Neuronal stem cell (in vitro differentiated cells): ENCODE data around the gene TTN.

Experiments used
- DNase-seq: peaks from one replicate; pipeline ENCODE4 v3.0.0-alpha.2; 2013; ENCODE audit warnings: low spot score
- H2AFZ ChIP-seq: one replicate; pipeline ENCODE4 v1.6.1; 2013; ENCODE audit warnings: mild to moderate bottlenecking, low read length, inconsistent platforms
- H2AK5ac ChIP-seq: 2 replicates; pipeline ENCODE4 v1.6.1; 2013; ENCODE audit warnings: low read depth, mild to moderate bottlenecking, inconsistent platforms, low read length, moderate library complexity, mixed read lengths
- H2BK120ac ChIP-seq: 2 replicates; pipeline ENCODE4 v1.6.1; 2013; ENCODE audit warnings: low read depth, mild to moderate bottlenecking, inconsistent platforms, low read length, moderate library complexity, mixed read lengths
- H2BK12ac ChIP-seq: one replicate; pipeline ENCODE4 v1.6.1; 2013; ENCODE audit warnings: low read length, inconsistent platforms
- H2BK15ac ChIP-seq: 2 replicates; pipeline ENCODE4 v1.6.1; 2013; ENCODE audit warnings: mild to moderate bottlenecking, low read length, inconsistent platforms, mixed read lengths
- H2BK5ac ChIP-seq: one replicate; pipeline ENCODE4 v1.6.1; 2013; ENCODE audit warnings: inconsistent platforms, mild to moderate bottlenecking, low read length, moderate library complexity
- H3K14ac ChIP-seq: one replicate; pipeline ENCODE4 v1.6.1; 2013; ENCODE audit warnings: low read length, inconsistent platforms
- H3K18ac ChIP-seq: 2 replicates; pipeline ENCODE4 v1.6.1; 2013; ENCODE audit warnings: low read length, inconsistent platforms
- H3K23ac ChIP-seq: 2 replicates; pipeline ENCODE4 v1.6.1; 2013; ENCODE audit warnings: low read depth, mild to moderate bottlenecking, mixed read lengths, low read length, inconsistent platforms; ENCODE audit not compliant: poor library complexity
- H3K27ac ChIP-seq: replicated peaks from 3 replicates; pipeline ENCODE4 v1.5.1; 2013; ENCODE audit warnings: low read length, inconsistent platforms
- H3K27me3 ChIP-seq, 3 experiments: 2 replicates each; pipeline ENCODE4 v1.6.1; 2013; ENCODE audit warnings: low read length in 3 of 3, mild to moderate bottlenecking in 2 of 3, inconsistent platforms in 1 of 3, low read depth in 1 of 3, mixed read lengths in 1 of 3, moderate library complexity in 1 of 3; ENCODE audit not compliant: control insufficient read depth in 3 of 3, insufficient read depth in 3 of 3
- H3K36me3 ChIP-seq, 2 donors: replicated peaks in 1 of 2; 2 replicates each; pipeline ENCODE4 v1.6.1; 2013; ENCODE audit warnings: low read length in 2 of 2; ENCODE audit not compliant: control insufficient read depth in 2 of 2, insufficient read depth in 2 of 2
- H3K4ac ChIP-seq: 2 replicates; pipeline ENCODE4 v1.6.1; 2013; ENCODE audit warnings: inconsistent platforms, mild to moderate bottlenecking, low read length, moderate library complexity
- H3K4me1 ChIP-seq, 2 donors: 1 replicate in 1 of 2; 2 replicates in 1 of 2; pipeline ENCODE4 v1.6.1; 2013; ENCODE audit warnings: low read length in 2 of 2, low read depth in 1 of 2; ENCODE audit not compliant: control insufficient read depth in 2 of 2, insufficient read depth in 1 of 2
- H3K4me2 ChIP-seq: one replicate; pipeline ENCODE4 v1.6.1; 2013; ENCODE audit warnings: mild to moderate bottlenecking, low read length, inconsistent platforms; ENCODE audit not compliant: insufficient read depth, poor library complexity, severe bottlenecking
- H3K4me3 ChIP-seq, 2 donors: 2 replicates each; pipeline ENCODE4 v1.5.1; 2013; ENCODE audit warnings: low read length in 2 of 2, mild to moderate bottlenecking in 2 of 2, inconsistent platforms in 1 of 2, moderate library complexity in 1 of 2
- H3K79me1 ChIP-seq: one replicate; pipeline ENCODE4 v1.6.1; 2013; ENCODE audit warnings: low read depth, mild to moderate bottlenecking, inconsistent platforms, low read length, moderate library complexity
- H3K9ac ChIP-seq: one replicate; pipeline ENCODE4 v1.6.1; 2013; ENCODE audit warnings: mild to moderate bottlenecking, low read depth, low read length, inconsistent platforms; ENCODE audit not compliant: poor library complexity
- H3K9me3 ChIP-seq, 2 donors: replicated peaks in 1 of 2; 2 replicates each; pipeline versions ENCODE3 to v1.6.1; 2013; ENCODE audit warnings: low read length in 2 of 2, mild to moderate bottlenecking in 2 of 2, inconsistent platforms in 1 of 2, low read depth in 1 of 2, mixed read lengths in 1 of 2, moderate library complexity in 1 of 2; ENCODE audit not compliant: control insufficient read depth in 2 of 2, insufficient read depth in 1 of 2
- H4K8ac ChIP-seq: one replicate; pipeline ENCODE4 v1.6.1; 2013; ENCODE audit warnings: low read depth, mild to moderate bottlenecking, inconsistent platforms, low read length, moderate library complexity
- H4K91ac ChIP-seq: one replicate; pipeline ENCODE4 v1.6.1; 2013; ENCODE audit warnings: low read length, low read depth, mild to moderate bottlenecking, inconsistent platforms; ENCODE audit not compliant: poor library complexity
- WGBS, 2 donors: extraction: QIAGEN DNeasy Blood & Tissue Kit; methylation state at CpG; one replicate each; pipeline ENCODE4 v1.1.7; 2013; ENCODE audit warnings: missing lambda C conversion rate in 2 of 2, mixed read lengths in 1 of 2; ENCODE audit not compliant: insufficient read length in 2 of 2, insufficient replicate concordance in 1 of 2; ENCODE audit errors: extremely low coverage in 2 of 2; 5-methylcytosine and 5-hydroxymethylcytosine counted together

Gene TTN

GRCh38 chr2:178775975-178776374 lies 31.2 kb downstream of the TTN start:
- no peak overlapping the region for H2BK5ac ChIP-seq
- no CpG with 5 or more reads among the region's 7 CpGs for WGBS, 2 donors
- no peak overlapping the region for H3K4me3 ChIP-seq
- no peak overlapping the region for H2BK15ac ChIP-seq
- no peak for DNase-seq
- no peak overlapping the region for H3K4ac ChIP-seq
- no peak overlapping the region for H2BK12ac ChIP-seq
- no peak overlapping the region for H3K9ac ChIP-seq
- peaks cover 0 to 2% (median 0%) of the 10 kb centered on the region in 3 experiments for H3K27me3 ChIP-seq
- no peak overlapping the region for H4K91ac ChIP-seq
- no peak overlapping the region for H3K18ac ChIP-seq
- H3K9me3 ChIP-seq, result no peaks in the 10 kb centered on the region
- no peaks in the 10 kb centered on the region for H3K36me3 ChIP-seq
- H3K4me2 ChIP-seq, result no peak overlapping the region
- H3K23ac ChIP-seq, result no peak overlapping the region
- no peaks in the 10 kb centered on the region for H3K4me1 ChIP-seq
- no peak overlapping the region for H4K8ac ChIP-seq
- no peak overlapping the region for H2BK120ac ChIP-seq
- no peak overlapping the region for H2AFZ ChIP-seq
- no peaks in the 10 kb centered on the region for H3K79me1 ChIP-seq
- no peak overlapping the region for H3K27ac ChIP-seq
- no peak overlapping the region for H2AK5ac ChIP-seq
- H3K14ac ChIP-seq, result no peak overlapping the region

DNA sequence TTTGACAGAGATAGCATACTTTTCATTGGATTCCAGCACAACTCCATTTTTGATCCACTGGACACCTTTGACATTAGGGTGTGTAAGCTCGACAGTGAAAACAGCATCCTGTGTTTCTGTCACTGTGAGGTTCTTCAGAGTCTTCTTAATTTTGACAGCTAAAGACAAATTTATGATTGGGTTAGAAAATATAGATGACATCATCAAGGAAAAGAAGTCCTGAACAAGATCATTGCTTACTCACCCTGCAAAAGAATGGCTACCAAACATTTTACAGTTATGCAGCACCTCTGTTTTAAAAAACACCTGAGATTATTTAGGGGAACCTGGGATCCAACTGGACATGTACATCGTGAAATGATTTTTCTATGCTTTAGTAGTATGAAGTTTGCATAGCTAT lies 36.7 kb downstream of the TTN start:
- no peaks in the 10 kb centered on the region for H3K9me3 ChIP-seq
- H3K4me1 ChIP-seq, result no peaks in the 10 kb centered on the region
- WGBS, 2 donors, result no CpG with 5 or more reads among the region's 2 CpGs
- no peaks in the 10 kb centered on the region for H3K36me3 ChIP-seq
- no peak overlapping the region for H4K91ac ChIP-seq
- H4K8ac ChIP-seq, result no peak overlapping the region
- H3K9ac ChIP-seq, result no peak overlapping the region
- DNase-seq, result no peak
- no peak overlapping the region for H3K18ac ChIP-seq
- H3K27me3 ChIP-seq, result peaks cover 0 to 2% (median 0%) of the 10 kb centered on the region in 3 experiments
- no peak overlapping the region for H2BK12ac ChIP-seq
- no peak overlapping the region for H3K4me3 ChIP-seq
- no peak overlapping the region for H3K23ac ChIP-seq
- no peak overlapping the region for H2BK15ac ChIP-seq
- H3K14ac ChIP-seq, result no peak overlapping the region
- no peak overlapping the region for H3K4ac ChIP-seq
- no peak overlapping the region for H2AK5ac ChIP-seq
- no peak overlapping the region for H2BK120ac ChIP-seq
- no peak overlapping the region for H3K27ac ChIP-seq
- H3K79me1 ChIP-seq, result no peaks in the 10 kb centered on the region
- H2BK5ac ChIP-seq, result no peak overlapping the region
- no peak overlapping the region for H2AFZ ChIP-seq
- no peak overlapping the region for H3K4me2 ChIP-seq

- Histone ChIP-seq H2AFZ (no peak overlapping the region), H3K18ac (no peak overlapping the region), H3K4me3 (no peak overlapping the region), H3K14ac (no peak overlapping the region), H3K4me2 (no peak overlapping the region), H3K4ac (no peak overlapping the region), H2AK5ac (no peak overlapping the region), H3K9me3 (no peaks in the 10 kb centered on the region), H3K27me3 (no peaks in the 10 kb centered on the region), H3K36me3 (no peaks in the 10 kb centered on the region), H3K23ac (no peak overlapping the region), H2BK120ac (no peak overlapping the region), H3K79me1 (no peaks in the 10 kb centered on the region), H3K27ac (no peak overlapping the region), H3K9ac (no peak overlapping the region), H2BK12ac (no peak overlapping the region), H3K4me1 (no peaks in the 10 kb centered on the region), H4K91ac (no peak overlapping the region), H2BK5ac (no peak overlapping the region), H4K8ac (no peak overlapping the region), H2BK15ac (no peak overlapping the region)
- DNase-seq, result no peak
- WGBS, 2 donors, result no CpG with 5 or more reads among the region's 11 CpGs
Observed at GRCh38 chr2:178767094-178768060, 39.8 kb downstream of the TTN start.

- H3K27me3 ChIP-seq, result no peaks in the 10 kb centered on the region
- H2AK5ac ChIP-seq, result no peak overlapping the region
- no peak overlapping the region for H3K4ac ChIP-seq
- H3K27ac ChIP-seq, result no peak overlapping the region
- no peak overlapping the region for H2BK5ac ChIP-seq
- no peak overlapping the region for H3K4me2 ChIP-seq
- no peak for DNase-seq
- no peak overlapping the region for H2BK120ac ChIP-seq
- H4K91ac ChIP-seq, result no peak overlapping the region
- H3K9ac ChIP-seq, result no peak overlapping the region
- no peaks in the 10 kb centered on the region for H3K4me1 ChIP-seq
- no peak overlapping the region for H3K18ac ChIP-seq
- no peak overlapping the region for H2AFZ ChIP-seq
- H3K79me1 ChIP-seq, result no peaks in the 10 kb centered on the region
- no peak overlapping the region for H2BK12ac ChIP-seq
- H2BK15ac ChIP-seq, result no peak overlapping the region
- H3K14ac ChIP-seq, result no peak overlapping the region
- H3K9me3 ChIP-seq, result no peaks in the 10 kb centered on the region
- H3K23ac ChIP-seq, result no peak overlapping the region
- H4K8ac ChIP-seq, result no peak overlapping the region
- no peak overlapping the region for H3K4me3 ChIP-seq
- WGBS, 2 donors, result no CpG with 5 or more reads among the region's 3 CpGs
- no peaks in the 10 kb centered on the region for H3K36me3 ChIP-seq
Observed at GRCh38 chr2:178764097-178764496, 43.1 kb downstream of the TTN start.
